ENCODE results near the gene TTLL6.

Gene TTLL6

GRCh38 chr17:48738424-48738802 lies 78.6 kb downstream of the TTLL6 start:
- DNase-seq (ENCODE audit: low read depth in 2 of 2), result no peak

GRCh38 chr17:48737330-48738043 lies 79.5 kb downstream of the TTLL6 start:
- no peak for DNase-seq (ENCODE audit: low read depth in 2 of 2)

GRCh38 chr17:48735062-48735351 lies 82.0 kb downstream of the TTLL6 start:
- no peak for DNase-seq (ENCODE audit: low read depth in 2 of 2)

DNA sequence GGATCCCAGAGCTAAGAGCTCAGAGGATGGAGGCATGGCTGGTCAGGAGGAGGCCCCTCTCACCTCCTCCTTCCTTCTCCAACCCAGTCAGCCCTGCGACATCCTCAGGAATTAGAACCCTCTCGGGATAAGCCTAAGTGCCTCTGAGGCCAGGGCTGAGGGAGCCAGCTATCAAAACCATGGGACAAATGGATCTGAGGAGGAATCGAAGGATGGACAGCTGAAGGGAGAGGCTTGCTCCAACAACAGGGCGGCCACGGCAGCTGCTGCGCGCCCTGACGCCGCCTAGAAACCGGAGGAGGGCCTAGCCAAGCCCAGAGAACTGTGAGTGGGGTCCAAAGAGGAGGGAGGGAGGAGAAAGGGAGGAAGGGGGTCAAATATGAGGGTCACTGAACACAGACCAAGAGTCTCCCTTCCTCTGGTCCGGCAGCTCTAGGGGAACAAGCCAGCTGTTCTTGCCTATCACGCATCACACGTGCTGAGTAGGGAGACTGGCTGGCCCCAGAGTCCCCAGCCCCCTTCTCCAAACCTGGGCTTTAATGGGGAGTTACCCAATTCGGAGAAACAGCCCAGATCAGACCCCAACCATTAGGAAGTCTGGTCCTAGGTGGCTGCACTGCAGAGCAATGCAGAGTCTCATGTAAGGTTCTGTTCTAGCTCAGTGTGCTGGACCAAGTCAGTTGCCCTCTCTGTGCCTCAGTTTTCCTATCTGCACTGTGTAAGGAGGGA lies 82.5 kb downstream of the TTLL6 start:
- no peak for DNase-seq (ENCODE audit: low read depth in 2 of 2)

GRCh38 chr17:48733632-48734328 lies 83.2 kb downstream of the TTLL6 start:
- no peak for DNase-seq (ENCODE audit: low read depth in 2 of 2)

- DNase-seq (ENCODE audit: low read depth in 2 of 2), result no peak
These were observed 84.1 kb downstream of the TTLL6 start for GRCh38 chr17:48732688-48733629.

- DNase-seq (ENCODE audit: low read depth in 2 of 2), result no peak
These were observed 85.7 kb downstream of the TTLL6 start for GRCh38 chr17:48731355-48731754.

DNA sequence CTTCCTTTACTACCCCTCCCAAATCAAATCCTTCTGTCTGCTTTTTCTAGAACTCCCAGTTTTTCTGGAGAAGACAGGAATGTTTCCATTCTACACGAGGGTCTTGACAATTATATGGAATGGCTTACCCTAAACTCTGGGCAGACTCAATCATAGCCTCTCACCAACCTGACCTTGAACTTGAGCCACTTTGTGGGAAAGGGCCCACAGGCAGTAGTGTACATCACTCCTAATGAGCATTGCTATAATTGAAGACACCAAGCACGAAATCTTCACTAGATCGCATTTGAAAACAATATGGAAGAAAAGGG lies 86.8 kb downstream of the TTLL6 start:
- no peak for DNase-seq (ENCODE audit: low read depth in 2 of 2)

DNA sequence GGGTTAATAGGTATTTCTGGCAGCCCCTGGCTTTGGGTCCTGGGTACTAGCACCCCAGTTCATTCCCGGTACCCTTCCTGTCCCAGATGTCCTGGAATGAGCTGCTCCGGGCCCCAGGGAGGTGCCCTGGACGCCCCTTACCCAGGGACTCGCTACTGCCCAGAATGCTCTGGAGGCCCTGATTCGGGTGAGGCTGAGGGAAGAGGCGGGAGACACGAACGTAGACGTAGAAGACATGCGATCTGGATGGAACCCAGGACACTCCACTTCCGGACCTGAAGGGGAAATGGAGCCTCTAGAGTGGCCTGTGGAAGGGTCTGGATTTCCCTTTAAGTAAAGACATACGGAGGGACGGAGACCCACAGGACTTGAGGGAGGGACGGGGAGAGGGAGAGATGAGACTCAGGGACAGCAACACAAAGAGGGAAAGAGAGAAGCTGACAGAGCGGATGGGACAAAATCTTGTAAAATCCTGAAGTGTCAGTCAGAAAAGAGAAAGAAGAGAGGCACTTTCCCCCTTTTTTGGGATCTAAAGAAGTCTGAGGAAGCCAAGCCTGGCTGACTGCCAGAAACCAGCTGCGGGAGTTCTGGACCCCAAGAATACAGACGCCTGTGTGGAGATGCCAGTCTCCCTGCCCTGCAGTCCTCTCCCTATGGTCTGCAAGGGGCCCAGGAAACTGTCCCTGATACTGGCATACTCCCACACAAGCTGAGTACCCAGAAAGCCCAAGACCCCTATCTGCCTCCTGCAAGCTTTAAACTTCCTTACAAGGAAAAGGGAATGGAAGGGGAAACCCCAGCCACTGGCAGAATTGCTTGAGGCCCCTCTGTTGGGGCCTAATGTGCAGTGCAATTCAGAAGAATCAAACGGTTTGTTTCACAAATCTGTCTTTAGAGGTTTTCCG lies 87.4 kb downstream of the TTLL6 start:
- no peak for DNase-seq (ENCODE audit: low read depth in 2 of 2)

GRCh38 chr17:48728232-48729231 lies 88.5 kb downstream of the TTLL6 start, which contains the start of gene HOXB13:
Gene HOXB13 (minus strand): TSS chr17:48728750. CDS start chr17:48728593, 157 bp downstream.
- peak in 1 of 2 donors; percentile 34 for DNase-seq (ENCODE audit: low read depth in 2 of 2)

GRCh38 chr17:48727415-48728175 lies 89.4 kb downstream of the TTLL6 start:
- DNase-seq (ENCODE audit: low read depth in 2 of 2), result no peak

- no peak for DNase-seq (ENCODE audit: low read depth in 2 of 2)
These were observed 90.1 kb downstream of the TTLL6 start for GRCh38 chr17:48726916-48727286.

DNA sequence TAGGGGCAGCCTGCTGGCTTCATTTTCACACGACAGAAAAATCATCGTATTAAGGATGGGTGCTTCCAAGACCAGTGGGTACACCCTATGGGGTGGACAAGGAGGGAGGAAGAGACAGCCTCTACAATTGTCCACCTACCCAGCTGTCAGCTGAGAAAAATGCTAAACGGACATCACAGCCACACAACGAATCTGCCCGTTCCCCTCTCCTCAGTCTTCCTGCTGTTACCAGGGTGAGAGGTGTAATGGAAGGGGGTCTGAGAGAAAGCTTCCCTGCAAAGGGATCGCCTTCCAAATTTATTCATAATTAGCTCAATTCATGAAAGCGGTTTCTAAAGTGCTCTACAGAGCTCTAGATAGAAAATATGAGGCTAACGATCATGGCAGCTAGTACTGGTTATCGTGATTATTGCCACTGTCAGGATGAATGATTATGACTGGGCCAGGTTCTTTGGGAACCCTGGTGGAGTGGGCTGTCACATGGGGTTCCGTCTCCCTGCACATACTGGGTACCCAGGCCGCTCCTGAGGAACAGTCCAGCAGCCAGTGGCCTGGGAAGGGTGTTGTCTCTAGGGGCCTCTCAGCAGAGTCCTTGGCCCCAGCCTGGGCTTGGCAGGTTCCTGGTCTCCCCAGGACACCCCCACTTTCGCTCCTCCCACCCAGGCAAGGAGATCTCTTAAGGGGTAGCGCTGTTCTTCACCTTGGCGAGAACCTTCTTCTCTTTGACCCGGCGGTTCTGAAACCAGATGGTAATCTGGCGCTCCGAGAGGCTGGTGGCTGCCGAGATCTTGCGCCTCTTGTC lies 90.7 kb downstream of the TTLL6 start:
- DNase-seq (ENCODE audit: low read depth in 2 of 2), result no peak

DNA sequence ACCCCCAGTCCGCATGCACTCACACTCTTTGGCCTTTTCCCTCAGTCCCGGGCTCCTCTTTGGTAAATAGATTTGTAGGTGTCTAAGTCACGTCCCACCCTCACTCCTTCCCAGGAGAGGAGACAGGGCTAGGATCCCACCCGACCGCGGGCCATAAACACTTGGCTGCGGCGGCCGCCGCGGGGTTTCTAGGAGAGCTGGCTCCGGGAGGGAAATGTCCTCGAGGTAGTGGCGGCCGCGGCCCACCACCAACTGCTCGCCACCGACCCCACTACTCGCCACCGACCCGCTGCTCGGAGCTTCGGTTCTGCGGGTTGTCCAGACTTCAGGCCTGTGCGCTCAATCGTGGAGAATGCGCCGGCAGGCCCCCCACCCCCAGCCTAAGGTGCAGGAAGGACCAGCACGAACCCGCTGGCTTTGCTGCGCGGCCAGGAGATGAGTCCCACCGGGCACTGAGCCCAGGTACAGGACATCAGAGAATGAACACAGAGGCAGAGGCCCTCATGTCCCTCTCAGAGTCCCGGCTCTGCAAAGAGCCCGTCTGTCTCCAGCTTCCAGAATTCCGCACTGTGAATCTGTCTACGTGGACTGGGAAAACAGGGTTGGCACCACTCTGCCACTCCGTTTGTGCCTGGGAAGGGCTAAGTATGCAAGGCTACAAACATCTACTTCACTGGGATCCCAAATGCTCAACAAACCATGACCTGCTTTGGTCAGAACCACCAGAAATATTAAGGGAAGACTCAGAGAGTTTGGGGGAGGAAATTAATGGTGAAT lies 91.6 kb downstream of the TTLL6 start:
- DNase-seq (ENCODE audit: low read depth in 2 of 2), result no peak

- no peak for DNase-seq (ENCODE audit: low read depth in 2 of 2)
These were observed 92.1 kb downstream of the TTLL6 start for GRCh38 chr17:48725004-48725287.

- DNase-seq (ENCODE audit: low read depth in 2 of 2), result peak; percentile 71 to 77
These were observed 92.6 kb downstream of the TTLL6 start for GRCh38 chr17:48724251-48725003.

Measured in stimulated activated CD8-positive, alpha-beta memory T cell treated with anti-CD3 and anti-CD28 coated beads, Interleukin-2, amount 100 ng/mL, for 48 hours (primary cell).